Loucy (cell line): ENCODE measurements around the gene INSYN2B.

ENCODE experiments used
- H2AFZ ChIP-seq: fragments of 200-600 bp; sonication (generic); 2 replicates; pipeline ENCODE4 v1.6.0; 2016; ENCODE audit warnings: antibody characterized with exemption, mild to moderate bottlenecking, low read length, moderate library complexity
- H3F3A ChIP-seq: fragments of 200-600 bp; 2 replicates; pipeline ENCODE4 v1.6.0; 2016; ENCODE audit warnings: antibody characterized with exemption, low read depth, mild to moderate bottlenecking
- H3K27me3 ChIP-seq: fragments of 200-600 bp; sonication (generic); 2 replicates; pipeline ENCODE4 v1.6.1; 2014; ENCODE audit warnings: low read length, mild to moderate bottlenecking; ENCODE audit not compliant: insufficient read depth, poor library complexity, severe bottlenecking
- H3K36me3 ChIP-seq: fragments of 200-600 bp; sonication (generic); 2 replicates; pipeline ENCODE4 v1.6.1; 2016; ENCODE audit warnings: low read length; ENCODE audit not compliant: insufficient read depth
- H3K4me1 ChIP-seq: fragments of 200-600 bp; sonication (generic); 2 replicates; pipeline ENCODE4 v1.5.1; 2014; ENCODE audit warnings: low read length, mild to moderate bottlenecking; ENCODE audit not compliant: insufficient read depth, poor library complexity, severe bottlenecking
- H3K4me2 ChIP-seq: fragments of 200-600 bp; sonication (generic); 2 replicates; pipeline ENCODE4 v1.6.0; 2014; ENCODE audit warnings: antibody characterized with exemption, low read length, low read depth, mild to moderate bottlenecking; ENCODE audit not compliant: poor library complexity, severe bottlenecking
- H3K4me3 ChIP-seq: fragments of 200-600 bp; sonication (generic); 2 replicates; pipeline ENCODE4 v1.5.1; 2014; ENCODE audit warnings: low read length, mild to moderate bottlenecking, mixed read lengths; ENCODE audit not compliant: poor library complexity, severe bottlenecking
- H3K79me2 ChIP-seq: fragments of 200-600 bp; sonication (generic); 2 replicates; pipeline ENCODE4 v1.6.1; 2014; ENCODE audit warnings: low read length; ENCODE audit not compliant: insufficient read depth
- H3K9ac ChIP-seq: fragments of 200-600 bp; sonication (generic); 2 replicates; pipeline ENCODE4 v1.6.0; 2014; ENCODE audit warnings: mild to moderate bottlenecking, low read depth, low read length, moderate library complexity; ENCODE audit not compliant: poor library complexity, severe bottlenecking
- H3K9me2 ChIP-seq: fragments of 200-600 bp; sonication (generic); replicated peaks from 2 replicates; pipeline ENCODE4 v1.6.1; 2016; ENCODE audit warnings: low read depth, low read length, mixed read lengths
- H3K9me3 ChIP-seq: fragments of 200-600 bp; sonication (generic); 2 replicates; pipeline ENCODE4 v1.6.1; 2014; ENCODE audit warnings: mild to moderate bottlenecking, antibody characterized with exemption, low read length, low read depth; ENCODE audit not compliant: insufficient read depth
- H4K20me1 ChIP-seq: fragments of 200-600 bp; sonication (generic); 2 replicates; pipeline ENCODE4 v1.6.0; 2014; ENCODE audit warnings: antibody characterized with exemption, low read length, mild to moderate bottlenecking; ENCODE audit not compliant: insufficient read depth, poor library complexity, severe bottlenecking
- EZH2phosphoT487 ChIP-seq: fragments of 200-600 bp; IDR thresholded peaks from 2 replicates; pipeline ENCODE4 v1.6.1; 2018; ENCODE audit warnings: antibody characterized with exemption, mild to moderate bottlenecking, moderate library complexity, borderline replicate concordance
- TF ChIP-seq, protein P1 (sequence below): fragments of 200-600 bp; sonication (generic); conservative IDR thresholded peaks from 2 replicates; pipeline ENCODE4 v1.5.1; 2014; ENCODE audit warnings: mild to moderate bottlenecking, antibody characterized with exemption, low read length

The INSYN2B gene

DNA sequence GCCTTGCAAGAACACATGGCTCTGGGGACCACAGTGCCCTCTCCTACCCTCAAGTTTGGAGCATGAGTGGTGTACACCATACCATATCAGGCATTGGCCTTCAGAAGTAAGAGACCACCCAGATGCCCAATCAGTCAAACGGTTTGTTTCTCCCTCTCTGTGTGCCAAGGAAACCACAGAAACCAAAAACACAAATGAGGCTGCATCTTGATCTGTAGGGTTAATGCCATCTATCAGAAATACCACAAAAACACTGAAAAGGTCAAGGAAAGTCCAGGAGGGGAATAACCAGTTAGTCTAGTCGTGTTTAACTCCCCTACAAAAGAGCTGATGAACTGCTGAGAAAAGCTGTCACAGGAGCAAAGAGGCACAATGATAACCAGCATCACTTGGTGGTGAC lies 78.4 kb downstream of the INSYN2B start:
- H3K4me3 ChIP-seq, result no peak overlapping the region
- no peak overlapping the region for H3K9ac ChIP-seq
- no peaks in the 10 kb centered on the region for H3K9me3 ChIP-seq
- TF ChIP-seq, protein P1, sequence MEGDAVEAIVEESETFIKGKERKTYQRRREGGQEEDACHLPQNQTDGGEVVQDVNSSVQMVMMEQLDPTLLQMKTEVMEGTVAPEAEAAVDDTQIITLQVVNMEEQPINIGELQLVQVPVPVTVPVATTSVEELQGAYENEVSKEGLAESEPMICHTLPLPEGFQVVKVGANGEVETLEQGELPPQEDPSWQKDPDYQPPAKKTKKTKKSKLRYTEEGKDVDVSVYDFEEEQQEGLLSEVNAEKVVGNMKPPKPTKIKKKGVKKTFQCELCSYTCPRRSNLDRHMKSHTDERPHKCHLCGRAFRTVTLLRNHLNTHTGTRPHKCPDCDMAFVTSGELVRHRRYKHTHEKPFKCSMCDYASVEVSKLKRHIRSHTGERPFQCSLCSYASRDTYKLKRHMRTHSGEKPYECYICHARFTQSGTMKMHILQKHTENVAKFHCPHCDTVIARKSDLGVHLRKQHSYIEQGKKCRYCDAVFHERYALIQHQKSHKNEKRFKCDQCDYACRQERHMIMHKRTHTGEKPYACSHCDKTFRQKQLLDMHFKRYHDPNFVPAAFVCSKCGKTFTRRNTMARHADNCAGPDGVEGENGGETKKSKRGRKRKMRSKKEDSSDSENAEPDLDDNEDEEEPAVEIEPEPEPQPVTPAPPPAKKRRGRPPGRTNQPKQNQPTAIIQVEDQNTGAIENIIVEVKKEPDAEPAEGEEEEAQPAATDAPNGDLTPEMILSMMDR, result no peak
- TF ChIP-seq EZH2phosphoT487, result no peak
- no peaks in the 10 kb centered on the region for H4K20me1 ChIP-seq
- H3K9me2 ChIP-seq, result no peaks in the 10 kb centered on the region
- no peak overlapping the region for H2AFZ ChIP-seq
- no peaks in the 10 kb centered on the region for H3K36me3 ChIP-seq
- H3F3A ChIP-seq, result no peaks in the 10 kb centered on the region
- peaks cover 12% of the 10 kb centered on the region for H3K4me1 ChIP-seq
- H3K4me2 ChIP-seq, result peak overlapping the region; percentile 50
- H3K27me3 ChIP-seq, result no peaks in the 10 kb centered on the region
- no peaks in the 10 kb centered on the region for H3K79me2 ChIP-seq

DNA sequence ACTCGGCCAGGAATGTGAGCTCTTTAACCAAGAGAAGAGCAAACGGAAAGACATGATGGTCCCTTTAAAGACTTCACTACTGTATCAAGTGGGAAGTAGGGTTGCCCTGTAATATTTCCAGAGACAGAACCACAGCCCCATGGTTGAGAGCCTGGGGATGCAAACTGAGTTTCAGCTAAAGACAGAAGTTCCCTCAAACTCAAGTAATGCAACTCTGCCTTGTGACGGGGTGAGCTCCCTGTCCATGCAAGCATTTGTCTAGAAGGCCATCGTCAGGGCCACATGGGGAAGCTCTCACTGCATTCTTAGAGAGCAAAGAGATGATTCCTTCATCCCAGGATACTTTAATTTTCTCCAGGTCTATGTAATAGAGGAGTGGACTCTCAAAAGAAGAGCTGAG lies 82.8 kb downstream of the INSYN2B start:
- no peaks in the 10 kb centered on the region; the same call in 1 of the 2 replicates for H3K36me3 ChIP-seq
- H3K4me1 ChIP-seq, result peaks cover 12% of the 10 kb centered on the region
- H3K4me3 ChIP-seq, result no peak overlapping the region
- H2AFZ ChIP-seq, result no peak overlapping the region
- H3K9me2 ChIP-seq, result no peaks in the 10 kb centered on the region
- TF ChIP-seq, protein P1, result no peak
- TF ChIP-seq EZH2phosphoT487, result no peak
- H3K4me2 ChIP-seq, result no peak overlapping the region
- no peaks in the 10 kb centered on the region for H4K20me1 ChIP-seq
- H3K9ac ChIP-seq, result no peak overlapping the region
- no peaks in the 10 kb centered on the region for H3K79me2 ChIP-seq
- no peaks in the 10 kb centered on the region for H3F3A ChIP-seq
- H3K9me3 ChIP-seq, result no peaks in the 10 kb centered on the region
- no peaks in the 10 kb centered on the region for H3K27me3 ChIP-seq

- TF ChIP-seq, protein P1, result no peak
- TF ChIP-seq EZH2phosphoT487, result no peak
- H3F3A ChIP-seq, result no peaks in the 10 kb centered on the region
Measured at GRCh38 chr5:169895926-169896325, 84.4 kb downstream of the INSYN2B start.

More at GRCh38 chr5:169895926-169896325, 84.4 kb downstream of the INSYN2B start:
- H3K9me2 ChIP-seq, result no peaks in the 10 kb centered on the region
- no peaks in the 10 kb centered on the region; the same call in 1 of the 2 replicates for H3K36me3 ChIP-seq
- no peaks in the 10 kb centered on the region for H3K4me1 ChIP-seq
- no peak overlapping the region for H3K4me2 ChIP-seq
- H3K79me2 ChIP-seq, result no peaks in the 10 kb centered on the region
- no peak overlapping the region for H3K9ac ChIP-seq
- no peak overlapping the region for H3K4me3 ChIP-seq
- H4K20me1 ChIP-seq, result no peaks in the 10 kb centered on the region
- no peaks in the 10 kb centered on the region for H3K27me3 ChIP-seq
- H2AFZ ChIP-seq, result no peak overlapping the region
- H3K9me3 ChIP-seq, result no peaks in the 10 kb centered on the region
